Left renal cortex interstitium (tissue), 4 donors: ENCODE measurements around the gene DAB2IP. TPM values are rescaled to one million over a fixed set of nuclear protein-coding genes. Genes with fewer than 3 reads are reported as not detected.

Source experiments
- DNase-seq, 4 donors: peaks; one replicate each; pipeline ENCODE4 v3.0.0-alpha.2; 2013; ENCODE audit warnings: low read depth in 4 of 4, low spot score in 2 of 4, missing footprints in 1 of 4
- polyA plus RNA-seq, 4 donors: library from polyadenylated mRNA; unstranded; fragments of 120-200 nt; gene quantifications; one replicate each; pipeline ENCODE4 v1.2.1, GENCODE V29; 2013; ENCODE audit not compliant: insufficient read length in 4 of 4

DAB2IP gene
- polyA plus RNA-seq, 4 donors = 39.5 to 53.6 (median 45.7) TPM

DNA sequence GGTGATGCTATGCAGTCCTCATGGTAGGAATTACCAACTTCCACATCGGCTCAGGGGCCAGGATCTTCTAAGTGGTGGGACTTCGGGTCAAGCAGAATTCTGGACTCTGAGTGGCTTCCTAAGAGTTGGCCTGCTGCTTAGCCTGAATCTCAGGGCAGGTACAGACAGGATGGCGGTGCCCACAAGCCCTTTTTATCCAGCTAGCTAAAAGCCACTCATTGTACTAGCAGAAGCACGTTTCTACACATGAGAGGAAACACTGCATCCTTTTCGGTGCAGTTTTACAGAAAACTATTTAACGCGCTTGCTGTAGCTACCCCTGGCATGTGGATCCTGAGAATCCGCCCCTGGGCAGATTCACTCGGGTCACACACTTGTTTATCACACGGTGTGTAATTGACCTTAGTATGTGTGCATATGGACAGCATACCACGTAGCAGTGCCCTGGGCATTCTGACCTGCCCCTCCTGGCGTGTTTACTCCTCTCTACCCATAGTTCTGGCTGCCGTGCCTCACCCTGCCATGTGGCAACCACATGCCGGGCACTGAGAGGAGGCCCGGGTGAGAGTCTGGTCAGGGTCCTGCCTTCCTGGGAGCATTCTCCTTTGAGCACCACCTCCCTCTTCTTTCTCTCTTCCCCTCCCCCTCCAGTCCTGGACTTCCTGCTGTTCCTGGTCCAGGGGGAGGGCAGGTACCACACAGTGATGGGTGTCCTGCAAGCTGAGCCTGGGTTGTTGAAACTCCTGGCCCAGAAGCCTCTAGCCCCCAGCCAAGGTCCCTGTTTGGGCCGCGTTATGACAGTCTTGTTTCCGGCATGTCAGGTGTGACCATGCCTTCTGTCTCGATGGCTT lies 65.9 kb downstream of the DAB2IP start:
- DNase-seq = no peak

DNA sequence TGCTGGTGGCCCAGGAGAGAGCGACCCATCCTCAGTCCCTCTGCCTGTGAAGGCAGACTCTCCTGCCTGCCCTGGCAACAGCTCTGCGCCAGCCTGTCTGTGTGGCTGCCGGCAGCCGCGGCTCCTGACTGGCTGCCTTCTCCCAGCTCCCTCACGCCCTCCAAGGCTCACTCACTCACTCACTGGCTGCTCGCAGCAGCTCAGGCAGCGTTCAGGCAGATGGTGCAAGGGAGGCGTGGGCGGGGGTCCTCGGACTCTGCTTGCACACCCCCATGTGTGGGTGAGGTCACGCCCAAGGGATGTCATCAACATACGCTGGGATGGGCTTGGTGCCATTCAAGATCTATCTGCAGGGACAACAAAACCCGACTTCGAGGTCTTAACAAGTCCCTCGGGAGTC lies 66.7 kb downstream of the DAB2IP start:
- DNase-seq = no peak

DNA sequence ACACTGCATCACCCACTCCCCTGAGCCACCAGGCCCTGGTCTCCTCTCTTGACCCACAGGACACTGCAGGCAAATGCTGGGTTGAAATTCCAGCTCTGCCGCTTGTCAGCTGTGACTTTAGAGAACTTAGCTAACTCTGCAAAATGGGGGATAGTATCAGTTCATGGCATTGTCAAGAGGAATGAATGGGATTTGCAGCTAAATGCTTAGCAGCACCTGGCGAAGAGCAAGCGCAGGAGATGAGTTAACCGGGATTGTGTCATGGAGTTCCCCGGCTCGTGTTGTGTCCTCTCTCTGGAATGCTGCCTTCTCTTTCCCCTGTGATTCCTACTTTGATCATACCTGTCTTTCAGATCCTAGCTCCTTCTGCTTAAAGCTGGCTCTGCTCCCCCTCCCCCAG lies 67.1 kb downstream of the DAB2IP start:
- no peak for DNase-seq

DNA sequence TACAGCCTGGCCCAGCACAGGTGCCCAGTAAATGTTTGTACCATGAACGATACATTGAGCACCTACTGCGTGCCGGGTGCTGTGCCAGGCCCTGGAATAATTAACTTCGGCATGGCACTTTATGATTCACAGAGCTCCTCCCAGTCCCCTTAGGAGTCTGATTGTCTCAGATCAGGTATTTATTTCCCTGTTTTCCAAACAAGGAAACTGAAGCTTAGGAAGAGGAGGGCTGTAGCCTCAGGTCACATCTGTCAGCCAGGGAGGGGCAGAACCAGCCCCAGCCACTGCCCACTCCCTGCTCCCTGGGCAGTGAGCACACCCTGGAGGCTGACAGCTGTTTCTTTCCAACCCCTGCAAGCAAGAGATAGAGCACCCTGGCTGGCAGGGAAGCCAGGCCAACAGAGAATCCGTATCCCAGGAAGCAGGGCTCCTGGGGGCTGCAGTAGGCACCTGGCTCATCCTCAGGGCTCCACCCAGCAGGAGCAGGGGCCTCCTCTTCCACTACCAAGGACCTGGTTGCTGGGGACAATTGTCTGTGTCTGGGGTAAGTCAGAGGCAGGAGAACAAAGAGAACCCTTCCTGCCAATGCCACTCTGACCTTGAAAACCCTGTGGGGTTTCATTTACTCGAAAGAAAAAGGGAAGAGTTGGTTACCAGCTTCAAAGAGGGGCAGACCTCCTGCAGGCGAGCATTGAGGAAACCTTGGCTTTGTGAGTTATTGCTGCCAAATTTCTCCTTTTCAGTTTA lies 69.0 kb downstream of the DAB2IP start:
- DNase-seq = no peak

DNA sequence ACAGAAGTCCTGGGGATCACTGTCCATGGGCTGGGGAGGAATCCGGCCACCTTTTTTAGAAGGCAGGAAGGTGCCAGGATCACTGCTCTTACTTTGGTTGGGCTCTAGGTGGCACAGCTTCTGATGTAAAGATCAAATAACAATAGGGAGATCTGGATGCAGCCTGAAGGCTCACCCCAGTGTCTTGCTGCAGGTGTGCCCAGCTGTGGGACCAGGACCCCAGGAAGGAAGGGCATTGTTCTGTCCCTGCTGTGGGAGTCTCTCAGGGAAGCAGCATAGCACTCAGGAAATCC lies 69.6 kb downstream of the DAB2IP start:
- no peak for DNase-seq

DNA sequence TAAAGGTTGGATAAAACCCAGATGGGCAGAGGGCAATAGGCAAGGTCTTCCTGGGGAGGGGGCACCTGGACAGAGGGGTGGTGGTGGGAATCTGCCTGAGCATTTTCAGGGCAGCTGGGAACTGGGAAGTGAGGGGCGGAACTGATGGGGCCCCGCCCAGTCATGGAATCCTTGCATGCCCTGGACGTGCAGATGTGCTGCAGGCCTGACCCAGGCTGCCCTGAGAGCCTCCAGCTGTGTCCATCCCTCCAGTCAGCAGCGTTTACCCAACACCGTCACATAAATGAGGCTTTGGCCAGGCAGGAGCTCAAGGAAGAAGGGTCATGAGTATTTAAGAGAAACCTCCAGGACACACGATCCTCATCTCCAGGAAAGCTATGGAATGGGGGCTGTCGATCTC lies 70.3 kb downstream of the DAB2IP start:
- no peak for DNase-seq

DNA sequence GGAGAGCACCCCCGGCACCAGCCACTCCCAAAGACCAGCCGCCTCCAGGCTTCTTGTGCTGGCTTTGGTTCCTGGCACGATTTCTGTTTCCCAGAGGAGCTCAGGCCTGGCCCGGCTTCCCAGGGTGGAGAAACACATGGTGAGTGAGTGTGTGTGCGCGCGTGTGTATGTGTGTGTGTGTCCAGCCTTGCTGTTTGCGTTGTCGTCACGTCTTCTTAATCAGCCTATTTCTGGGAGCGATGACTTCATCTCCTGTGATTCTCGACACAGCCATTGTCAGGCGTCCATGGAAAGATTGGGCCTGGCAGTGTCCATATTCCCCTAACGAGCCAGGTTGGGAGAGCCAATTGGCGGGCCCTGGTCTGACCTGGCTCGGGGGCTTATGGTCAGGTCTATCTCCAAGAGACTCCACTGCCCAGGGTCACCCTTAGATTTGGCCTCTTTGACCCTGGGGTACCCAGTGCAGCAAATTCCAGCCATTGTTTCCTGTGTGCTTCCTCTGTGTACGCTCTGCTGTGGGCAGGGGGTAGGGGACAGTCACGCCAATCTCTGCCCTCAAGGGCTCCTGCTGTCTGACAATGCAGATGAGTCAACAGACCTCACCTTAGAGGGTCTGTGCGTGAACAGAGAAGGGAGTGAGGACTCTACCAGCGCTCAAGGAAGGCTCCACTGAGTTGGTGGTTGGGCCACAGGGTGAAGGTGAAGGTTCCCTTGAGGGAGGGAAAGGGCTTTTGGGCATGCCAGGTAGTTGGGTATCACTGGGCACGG lies 73.8 kb downstream of the DAB2IP start:
- DNase-seq = no peak

DNA sequence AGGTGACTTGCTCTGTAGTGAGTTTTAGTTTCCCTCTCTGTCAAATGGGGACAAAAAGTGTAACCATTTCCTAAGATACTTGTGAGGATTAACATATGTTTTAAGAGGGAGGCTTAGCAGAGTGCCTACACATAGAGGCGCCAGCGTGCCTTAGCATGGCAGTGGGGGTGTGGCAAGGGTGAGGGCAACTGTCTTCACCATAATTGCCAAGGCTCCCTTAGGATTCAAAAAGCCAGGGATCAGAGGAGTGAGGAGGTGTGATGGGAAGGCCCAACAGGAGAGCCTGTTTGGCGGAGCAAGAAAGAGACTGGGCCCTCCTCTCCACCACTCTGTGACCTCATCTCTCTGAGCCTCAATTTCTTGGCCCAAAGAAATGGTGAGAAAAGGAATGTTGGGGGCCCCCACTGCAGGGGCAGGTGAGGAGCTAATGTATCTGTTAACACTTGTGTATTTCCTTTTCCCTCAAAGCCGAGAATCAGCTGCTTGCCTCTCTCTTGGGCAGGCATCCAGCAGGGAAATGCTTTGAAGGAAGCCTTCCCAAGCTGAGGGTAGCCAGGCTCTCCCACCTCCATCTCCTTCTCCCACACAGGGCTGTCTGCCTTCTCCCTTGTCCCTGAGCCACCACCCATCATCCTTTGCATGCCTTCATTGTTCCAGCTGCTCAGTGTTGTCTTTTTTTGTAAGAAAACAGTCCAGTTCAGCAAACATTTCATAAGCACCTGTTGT lies 76.0 kb downstream of the DAB2IP start:
- no peak for DNase-seq

DNA sequence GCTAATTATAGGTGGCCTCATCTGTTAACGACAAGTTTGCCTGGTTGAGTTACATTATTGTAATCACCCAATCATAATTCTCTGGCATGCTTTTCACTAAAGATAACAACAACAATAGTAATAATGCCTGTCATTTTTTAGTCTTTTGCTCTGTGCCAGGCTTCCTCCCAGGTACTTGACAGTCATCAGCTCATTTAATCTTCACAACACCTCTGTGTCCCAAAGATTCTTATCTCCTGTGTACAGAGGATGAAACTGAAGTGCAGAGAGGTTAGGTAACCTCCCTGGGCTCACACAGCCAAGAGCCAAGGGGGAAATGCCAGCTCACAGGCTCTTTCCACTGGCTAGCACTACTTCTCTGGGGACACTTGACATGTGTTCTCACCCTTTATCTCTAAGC lies 77.5 kb downstream of the DAB2IP start:
- no peak for DNase-seq

DNA sequence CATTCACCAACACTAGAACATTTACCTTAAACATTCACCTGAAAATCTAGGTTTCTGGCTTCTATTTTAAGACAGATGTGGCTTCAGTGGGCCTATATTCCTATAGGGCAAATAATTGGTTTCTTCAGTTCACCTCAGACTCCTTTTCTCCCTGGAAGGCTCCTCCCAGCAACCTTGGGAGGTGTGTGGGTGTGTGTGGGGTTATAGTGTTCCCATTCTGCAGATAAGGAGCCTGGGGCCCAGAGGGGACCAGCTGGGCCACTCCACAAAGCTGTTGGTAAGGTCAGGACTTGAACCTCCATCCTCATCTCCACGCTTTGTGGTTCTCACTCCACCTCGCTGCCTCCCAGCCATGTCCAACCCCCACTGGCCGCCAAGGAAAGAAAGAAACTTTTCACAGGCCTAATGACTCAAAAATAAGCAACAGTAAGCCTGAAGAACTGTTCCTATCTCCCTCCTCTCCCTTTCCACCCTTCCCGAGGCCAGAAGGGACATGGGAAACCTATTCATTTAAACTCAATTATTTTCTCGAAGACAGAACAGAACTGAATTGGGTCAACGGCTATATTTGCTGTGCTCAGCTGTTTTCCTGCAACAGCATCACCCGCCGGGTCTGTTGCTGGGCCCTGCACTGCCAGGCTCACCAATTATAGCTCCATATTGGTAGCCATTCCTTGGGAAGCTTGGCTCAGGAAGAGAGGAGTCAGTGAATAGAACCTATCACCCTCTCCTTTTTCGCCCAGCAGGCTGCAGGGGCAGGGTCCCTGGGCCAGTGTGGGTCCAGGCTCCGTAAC lies 78.5 kb downstream of the DAB2IP start:
- DNase-seq = no peak

DNA sequence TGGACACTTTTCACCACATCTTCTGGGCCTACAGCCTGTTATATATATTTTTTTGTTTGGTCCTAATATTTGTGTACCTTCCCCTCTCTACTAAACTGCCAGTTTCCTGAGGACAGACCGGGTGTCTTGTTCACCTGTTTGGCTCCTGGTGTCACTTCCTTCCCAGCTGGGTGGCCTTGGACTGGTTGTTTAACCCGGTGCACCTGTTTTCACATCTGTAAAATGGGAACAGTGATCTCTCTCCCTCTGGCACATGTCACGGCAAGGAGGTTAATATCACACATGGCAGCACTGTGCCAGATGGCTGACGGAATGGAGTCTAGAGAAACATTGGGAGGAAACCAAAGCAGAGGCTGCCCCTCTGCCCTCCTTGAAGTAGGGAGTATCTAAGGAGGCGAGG lies 79.7 kb downstream of the DAB2IP start:
- no peak for DNase-seq

DNA sequence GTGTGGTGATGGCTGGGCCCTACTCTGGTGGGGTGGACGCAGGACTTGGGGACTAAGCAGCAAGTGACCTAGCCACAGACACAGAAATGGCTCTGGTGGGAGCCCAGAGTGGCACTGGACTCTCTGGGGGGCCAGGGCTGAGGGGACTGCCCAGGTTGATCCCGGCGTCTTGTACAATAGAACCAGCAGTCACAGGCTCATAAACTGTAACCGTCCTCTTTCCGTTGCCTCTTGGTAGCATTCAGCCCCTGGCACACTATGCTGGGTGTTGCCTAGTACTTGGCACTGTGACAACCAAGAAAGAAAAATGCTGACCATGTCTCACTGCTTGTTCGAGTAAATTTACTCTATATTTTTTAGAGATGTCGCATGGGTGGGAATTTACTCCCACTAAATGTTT lies 80.5 kb downstream of the DAB2IP start:
- DNase-seq = no peak

DNA sequence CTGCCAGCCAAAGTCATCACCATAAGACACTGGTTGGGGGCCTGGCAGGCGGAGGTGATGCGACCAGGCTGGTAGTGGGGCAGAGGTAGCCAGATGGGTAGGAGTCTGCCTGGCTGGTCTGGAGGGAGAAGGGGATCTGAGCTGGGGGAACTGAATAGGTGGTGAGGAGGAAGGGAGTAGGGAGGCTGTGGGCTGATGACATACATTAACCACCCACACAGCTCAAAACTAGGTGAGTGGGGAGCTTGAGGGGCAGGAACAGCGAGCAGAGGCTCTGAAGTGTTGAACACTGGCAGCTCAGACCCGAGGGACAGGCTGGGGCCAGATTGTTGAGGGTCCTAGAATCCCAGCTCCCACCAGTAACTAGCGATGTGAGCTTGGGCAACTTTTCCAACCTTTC lies 81.0 kb downstream of the DAB2IP start:
- DNase-seq = no peak

DNA sequence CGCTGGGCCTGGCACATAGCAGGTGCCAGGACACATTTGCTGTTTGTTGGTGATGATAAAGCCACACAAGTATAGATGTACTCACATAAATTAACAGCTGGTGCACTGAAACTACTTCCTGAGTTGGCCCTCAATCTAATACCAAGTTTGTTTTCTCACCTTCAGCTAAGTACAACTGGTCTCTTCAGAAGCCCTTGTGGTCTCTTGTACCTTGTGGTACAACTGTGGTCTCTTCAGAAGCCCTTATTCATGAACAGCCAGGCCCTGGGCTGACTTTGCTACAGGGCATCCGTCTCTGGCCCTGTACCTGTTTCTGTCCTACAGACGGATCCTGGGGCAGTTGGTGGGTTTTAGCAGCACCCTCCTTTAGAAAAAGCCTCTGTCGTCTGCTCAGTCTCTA lies 81.5 kb downstream of the DAB2IP start:
- DNase-seq = no peak

DNA sequence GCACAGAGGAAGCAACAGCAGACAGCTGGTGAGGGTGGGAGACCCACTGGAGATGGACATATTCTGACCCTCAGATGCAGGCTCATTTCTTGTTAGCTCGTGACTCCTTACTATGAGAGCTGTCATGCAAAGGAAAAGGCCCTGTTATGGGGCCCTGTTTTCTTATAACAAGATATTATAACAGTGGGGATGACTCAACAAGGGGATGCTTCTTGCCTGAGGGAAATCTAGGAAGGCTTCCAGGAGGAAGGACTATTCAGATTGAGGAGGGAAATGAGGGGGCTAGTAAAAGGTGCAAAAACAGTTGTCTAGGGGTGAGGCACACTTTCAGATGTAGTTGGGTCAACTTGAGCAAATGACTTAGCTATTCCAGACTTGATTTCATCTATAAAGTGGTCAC lies 83.0 kb downstream of the DAB2IP start:
- DNase-seq = no peak

DNA sequence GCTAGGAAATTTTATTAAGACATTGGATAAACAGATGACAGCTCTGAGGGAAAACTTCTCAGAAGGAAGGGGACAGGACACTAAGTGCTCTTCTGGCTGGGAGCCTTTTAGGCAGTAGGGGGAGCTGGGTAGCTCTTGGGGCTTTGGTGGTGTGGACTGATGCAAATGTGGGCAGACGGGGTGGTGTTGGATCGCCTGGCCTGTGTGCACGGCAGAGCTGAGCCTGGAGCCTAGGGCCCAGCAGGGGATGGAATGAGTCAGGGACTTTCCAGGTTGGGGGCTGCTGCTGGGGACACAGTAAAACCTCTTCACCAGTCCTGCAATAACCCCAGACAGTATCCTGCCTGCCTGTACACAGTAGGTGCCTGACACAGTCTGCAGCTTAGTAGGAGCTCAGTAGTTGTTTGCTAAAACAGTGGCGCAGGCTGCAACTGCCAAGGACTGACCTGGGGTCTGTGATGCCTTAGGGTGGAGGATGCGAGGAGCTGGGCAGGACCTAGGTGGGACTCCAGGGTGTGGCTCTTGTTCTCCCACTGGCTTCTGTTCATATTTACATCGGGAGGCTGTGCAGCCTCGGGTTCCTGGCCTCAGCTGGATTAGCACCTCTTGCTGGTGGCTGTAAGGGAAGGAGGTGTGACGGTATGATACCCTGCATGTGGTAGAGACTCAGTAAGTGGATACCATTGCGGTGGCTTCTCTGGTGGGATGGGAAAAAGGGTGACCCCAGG lies 83.8 kb downstream of the DAB2IP start:
- DNase-seq = no peak

DNA sequence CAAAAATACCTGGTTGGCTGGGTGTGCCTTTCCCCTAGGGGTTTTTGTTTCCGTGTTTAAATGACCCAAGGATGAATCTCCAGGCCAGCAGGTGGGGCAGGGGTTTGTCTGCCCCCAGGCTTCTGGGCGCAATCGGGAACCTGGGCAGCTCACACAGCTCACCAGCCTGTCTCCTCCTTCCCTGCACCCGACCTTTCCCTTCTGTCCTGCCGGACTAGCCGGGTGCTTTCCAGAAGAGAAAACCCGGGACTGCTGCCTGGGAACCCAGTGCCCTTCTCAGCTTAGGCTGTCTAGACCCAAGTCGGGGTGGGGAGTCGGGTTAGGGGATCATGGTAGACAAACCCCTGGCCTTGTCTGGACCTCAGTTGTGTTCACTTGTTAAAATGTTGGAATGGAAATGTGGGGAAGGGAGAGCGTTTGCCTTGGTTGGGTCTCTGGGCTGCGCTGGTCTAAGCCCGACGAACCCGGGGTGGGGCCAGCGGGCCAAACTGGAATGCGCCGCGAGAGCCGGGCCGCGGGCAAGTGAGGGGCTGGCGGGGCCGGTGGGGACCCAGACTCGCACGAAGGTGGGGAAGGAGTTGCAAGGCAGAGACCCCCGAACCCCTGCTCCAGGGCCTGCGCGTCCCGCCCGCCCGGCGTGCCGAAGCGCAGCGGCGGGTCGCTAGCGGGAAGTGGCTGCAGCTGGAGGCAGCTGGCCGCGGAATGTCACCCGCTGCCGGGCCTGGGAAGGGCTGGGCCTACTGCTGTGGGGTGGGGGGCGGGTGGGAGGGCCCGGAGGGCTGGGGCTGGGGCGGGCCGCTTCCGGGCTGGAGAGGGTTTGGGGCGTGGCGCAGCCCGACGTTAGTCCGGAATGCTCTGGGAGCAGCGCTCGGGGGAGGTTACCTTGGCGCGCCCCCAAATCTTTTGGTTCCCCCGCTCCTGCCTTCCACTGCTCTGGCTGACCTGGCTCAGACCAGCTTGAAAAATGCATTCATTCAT lies 84.6 kb downstream of the DAB2IP start:
- DNase-seq = no peak

DNA sequence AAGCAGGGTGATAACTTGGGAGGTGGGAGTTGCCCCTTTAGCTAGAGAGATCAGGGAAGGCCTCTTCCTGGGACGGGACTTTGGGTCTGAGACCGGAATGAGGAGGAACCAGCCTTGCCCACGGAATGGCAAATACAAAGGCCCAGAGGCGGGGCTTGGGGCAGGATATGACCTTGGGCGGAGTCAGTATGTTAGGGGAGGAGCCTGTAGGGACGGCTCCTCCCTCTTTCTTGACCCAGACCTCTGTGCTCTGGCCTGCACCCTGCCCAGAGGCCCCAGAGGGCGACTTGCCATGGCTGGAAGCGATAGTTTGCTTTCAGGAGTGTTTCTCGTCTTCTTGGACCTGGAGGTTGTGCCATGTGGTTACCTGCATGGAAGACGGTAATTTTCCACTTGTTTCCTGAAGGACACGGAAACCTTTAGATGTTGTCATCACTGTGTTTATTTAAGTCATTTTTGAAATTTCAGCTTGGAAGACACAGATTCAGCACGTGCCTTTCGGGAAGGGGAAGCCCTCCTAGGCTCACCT lies 85.6 kb downstream of the DAB2IP start:
- no peak for DNase-seq
